ENCODE measurements around the gene MRPS18B. TPM values are rescaled to one million over a fixed set of nuclear protein-coding genes. Genes with fewer than 3 reads are reported as not detected.

Gene MRPS18B
- total RNA-seq, 2 donors from 2014 or later = 65.6 to 87.7 TPM

- H3K27me3 ChIP-seq = no peaks in the 10 kb centered on the region
- H3K27ac ChIP-seq = peak overlapping the region; percentile 81 to 96
- peaks cover 0 to 30% of the 10 kb centered on the region in 2 donors for H3K4me1 ChIP-seq
- no peaks in the 10 kb centered on the region for H3K36me3 ChIP-seq
- H3K9me3 ChIP-seq = no peaks in the 10 kb centered on the region
- H3K4me3 ChIP-seq = peak overlapping the region; percentile 53 to 67
- no peak for DNase-seq (ENCODE audit: low spot score)
- no peak for TF ChIP-seq CTCF (IDR thresholded peaks at IDR 0.05)
Observed at GRCh38 chr6:30571762-30572082, 45.9 kb upstream of the MRPS18B start.

- Histone ChIP-seq H3K4me3 (peak overlapping the region; percentile 53 to 67), H3K9me3 (no peaks in the 10 kb centered on the region), H3K36me3 (peaks cover 2% of the 10 kb centered on the region), H3K27ac (peak overlapping the region in 1 of 2 donors; percentile 96), H3K4me1 (peaks cover 0 to 30% of the 10 kb centered on the region in 2 donors), H3K27me3 (no peaks in the 10 kb centered on the region)
- no peak for DNase-seq (ENCODE audit: low spot score)
- TF ChIP-seq CTCF (IDR thresholded peaks at IDR 0.05) = no peak
Observed at GRCh38 chr6:30572148-30572547, 45.5 kb upstream of the MRPS18B start.

GRCh38 chr6:30573113-30573512 lies 44.5 kb upstream of the MRPS18B start:
- no peak for DNase-seq (ENCODE audit: low spot score)

GRCh38 chr6:30578051-30578450 lies 39.6 kb upstream of the MRPS18B start:
- Histone ChIP-seq H3K4me3 (no peak overlapping the region), H3K4me1 (peaks cover 0 to 8% of the 10 kb centered on the region in 2 donors), H3K9me3 (no peaks in the 10 kb centered on the region), H3K27ac (no peak overlapping the region), H3K36me3 (peaks cover 61% of the 10 kb centered on the region), H3K27me3 (no peaks in the 10 kb centered on the region)
- DNase-seq (ENCODE audit: low spot score) = no peak
- no peak for TF ChIP-seq CTCF (IDR thresholded peaks at IDR 0.05)

More at GRCh38 chr6:30573113-30573512, 44.5 kb upstream of the MRPS18B start:
- Histone ChIP-seq H3K4me1 (peaks cover 0 to 30% of the 10 kb centered on the region in 2 donors), H3K27ac (no peak overlapping the region), H3K36me3 (peaks cover 12% of the 10 kb centered on the region), H3K4me3 (no peak overlapping the region), H3K9me3 (no peaks in the 10 kb centered on the region), H3K27me3 (no peaks in the 10 kb centered on the region)
- no peak for TF ChIP-seq CTCF (IDR thresholded peaks at IDR 0.05)

- Histone ChIP-seq H3K27me3 (no peaks in the 10 kb centered on the region), H3K4me3 (no peak overlapping the region), H3K4me1 (no peaks in the 10 kb centered on the region), H3K27ac (no peak overlapping the region), H3K36me3 (peaks cover 98% of the 10 kb centered on the region), H3K9me3 (no peaks in the 10 kb centered on the region)
- no peak for DNase-seq (ENCODE audit: low spot score)
- TF ChIP-seq CTCF (IDR thresholded peaks at IDR 0.05) = no peak
Observed at GRCh38 chr6:30583921-30584320, 33.7 kb upstream of the MRPS18B start.

GRCh38 chr6:30589754-30590358 lies 27.8 kb upstream of the MRPS18B start:
- H3K36me3 ChIP-seq = peaks cover 72% of the 10 kb centered on the region
- H3K27me3 ChIP-seq = no peaks in the 10 kb centered on the region
- no peak overlapping the region for H3K27ac ChIP-seq
- DNase-seq (ENCODE audit: low spot score) = no peak
- TF ChIP-seq CTCF (IDR thresholded peaks at IDR 0.05) = no peak
- H3K9me3 ChIP-seq = no peaks in the 10 kb centered on the region
- no peaks in the 10 kb centered on the region for H3K4me1 ChIP-seq
- no peak overlapping the region for H3K4me3 ChIP-seq
